DOHH2 (cell line): ENCODE data around the gene NDUFB11.

ENCODE experiments used
- CTCF ChIP-seq: fragments of 200-600 bp; sonication (generic); IDR thresholded peaks from one replicate; pipeline ENCODE4 v1.5.1; 2014; ENCODE audit warnings: antibody characterized with exemption, mild to moderate bottlenecking, low read depth, low read length; ENCODE audit not compliant: poor library complexity, severe bottlenecking
- EZH2phosphoT487 ChIP-seq: fragments of 200-600 bp; sonication (generic); IDR thresholded peaks from 2 replicates; pipeline ENCODE4 v1.6.1; 2017; ENCODE audit warnings: borderline replicate concordance, mild to moderate bottlenecking, antibody characterized with exemption, low read length, moderate library complexity, mixed read lengths

DNA sequence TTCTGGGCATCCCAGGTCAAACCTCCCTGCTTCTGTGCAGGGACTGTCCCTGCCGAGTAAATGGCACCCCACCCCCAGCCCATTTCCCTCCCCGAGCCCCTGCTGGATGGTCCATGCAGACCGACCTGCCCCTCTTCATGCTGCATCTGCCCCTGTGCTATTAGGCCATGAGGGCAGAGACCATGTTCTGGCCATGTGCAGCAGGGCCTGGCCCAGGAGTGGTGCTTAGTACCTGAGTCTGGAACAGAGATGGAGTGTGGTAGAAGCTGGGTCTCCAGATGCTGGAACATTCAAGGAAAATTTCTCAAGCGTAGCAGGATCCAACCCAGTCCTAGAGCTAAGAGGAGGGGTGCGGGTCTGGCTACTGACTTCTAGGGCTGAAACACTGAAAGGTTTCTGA, 33.8 kb upstream of the NDUFB11 start:
- no peak for TF ChIP-seq CTCF
- no peak for TF ChIP-seq EZH2phosphoT487
